Neural progenitor cell (in vitro differentiated cells): ENCODE data around the gene TIMM22. TPM values are rescaled to one million over a fixed set of nuclear protein-coding genes. Genes with fewer than 3 reads are reported as not detected.

Experiments used
- DNase-seq: peaks from one replicate; pipeline ENCODE4 v3.0.0-alpha.2; 2016; ENCODE audit warnings: low spot score
- H2AFZ ChIP-seq: fragments of 200-600 bp; sonication (generic); replicated peaks from 2 replicates; pipeline ENCODE4 v1.6.1; 2016; ENCODE audit warnings: antibody characterized with exemption
- H3F3A ChIP-seq: fragments of 200-600 bp; sonication (generic); 2 replicates; pipeline ENCODE4 v1.6.1; 2016; ENCODE audit warnings: antibody characterized with exemption, low read depth
- H3K27ac ChIP-seq: fragments of 200-600 bp; sonication (generic); 2 replicates; pipeline ENCODE4 v1.5.1; 2016; ENCODE audit warnings: mild to moderate bottlenecking
- H3K27me3 ChIP-seq: fragments of 200-600 bp; sonication (generic); 2 replicates; pipeline ENCODE4 v1.6.1; 2016; ENCODE audit warnings: mild to moderate bottlenecking, moderate library complexity
- H3K36me3 ChIP-seq: fragments of 200-600 bp; sonication (generic); 2 replicates; pipeline ENCODE4 v1.5.1; 2016
- H3K4me1 ChIP-seq: fragments of 200-600 bp; sonication (generic); 2 replicates; pipeline ENCODE4 v1.6.1; 2016; ENCODE audit warnings: mixed run types
- H3K4me2 ChIP-seq: fragments of 200-600 bp; sonication (generic); 2 replicates; pipeline ENCODE4 v1.6.1; 2016
- H3K4me3 ChIP-seq: fragments of 200-600 bp; sonication (generic); 2 replicates; pipeline ENCODE4 v1.5.1; 2016
- H3K79me2 ChIP-seq: fragments of 200-600 bp; sonication (generic); 2 replicates; pipeline ENCODE4 v1.6.1; 2016; ENCODE audit warnings: low read depth
- H3K9ac ChIP-seq: fragments of 200-600 bp; sonication (generic); 2 replicates; pipeline ENCODE4 v1.6.1; 2016
- H3K9me3 ChIP-seq: fragments of 200-600 bp; sonication (generic); 2 replicates; pipeline ENCODE4 v1.5.1; 2016; ENCODE audit warnings: low read depth
- H4K20me1 ChIP-seq: fragments of 200-600 bp; sonication (generic); 2 replicates; pipeline ENCODE4 v1.6.1; 2016; ENCODE audit warnings: low read depth
- H3K27ac Mint-ChIP-seq: 3 replicates; pipeline ENCODE4 v1.8.0; 2021; ENCODE audit warnings: mixed read lengths
- H3K27me3 Mint-ChIP-seq: 2 replicates; pipeline ENCODE4 v1.8.0; 2022; ENCODE audit warnings: low read depth, mild to moderate bottlenecking, inconsistent platforms, moderate library complexity, mixed read lengths; ENCODE audit not compliant: insufficient read depth
- H3K36me3 Mint-ChIP-seq: 3 replicates; pipeline ENCODE4 v1.8.0; 2021; ENCODE audit warnings: mixed read lengths
- H3K4me1 Mint-ChIP-seq: 3 replicates; pipeline ENCODE4 v1.8.0; 2021; ENCODE audit warnings: mixed read lengths
- H3K4me3 Mint-ChIP-seq: 3 replicates; pipeline ENCODE4 v1.8.0; 2021; ENCODE audit warnings: mild to moderate bottlenecking, moderate library complexity, mixed read lengths
- H3K9me3 Mint-ChIP-seq: 3 replicates; pipeline ENCODE4 v1.8.0; 2020; ENCODE audit warnings: mixed read lengths
- EZH2 ChIP-seq: fragments of 200-600 bp; sonication (generic); IDR thresholded peaks from 2 replicates; pipeline ENCODE4 v1.6.1; 2017; ENCODE audit warnings: antibody characterized with exemption, mild to moderate bottlenecking, moderate library complexity
- EZH2phosphoT487 ChIP-seq: fragments of 200-600 bp; sonication (generic); IDR thresholded peaks from 2 replicates; pipeline ENCODE4 v1.6.1; 2017; ENCODE audit warnings: antibody characterized with exemption
- total RNA-seq: library from RNA; depleted of rRNA; stranded (reverse); fragments of >200 nt; gene quantifications from 2 replicates; pipeline ENCODE4 v1.2.3, GENCODE V29; 2015; ENCODE audit warnings: low replicate concordance
- TF ChIP-seq, protein P1 (sequence below): fragments of 200-600 bp; sonication (generic); IDR thresholded peaks from 2 replicates; pipeline ENCODE4 v1.5.1; 2017; ENCODE audit warnings: antibody characterized with exemption, mild to moderate bottlenecking

Gene TIMM22
- total RNA-seq, 1 donor from 2014 or later = 11.7 TPM

DNA sequence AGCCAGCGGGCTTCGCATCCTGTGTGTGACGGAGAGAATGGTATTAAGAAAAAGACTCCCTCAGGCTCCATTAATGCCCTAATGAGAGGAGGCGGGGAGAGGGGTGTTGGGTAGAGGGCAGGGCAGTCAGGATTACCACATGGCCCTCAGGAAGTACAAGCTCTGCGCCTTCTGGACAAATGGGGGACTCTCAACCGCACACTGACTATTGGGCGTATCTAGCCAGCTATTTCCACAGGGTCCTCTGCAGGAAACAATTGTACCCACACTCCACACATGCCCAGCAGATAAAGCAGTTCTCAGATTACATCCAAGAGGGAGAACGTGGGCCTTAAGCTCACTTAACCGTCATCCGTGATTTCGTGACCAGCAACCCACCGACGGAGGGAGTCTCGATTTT is 32.1 kb upstream of the TIMM22 start:
- H3K4me3 Mint-ChIP-seq = peak overlapping the region; percentile 51
- H3K9ac ChIP-seq = no peak overlapping the region
- H3K36me3 ChIP-seq = no peaks in the 10 kb centered on the region
- H3K36me3 Mint-ChIP-seq = peaks cover 26% of the 10 kb centered on the region
- peaks cover 98% of the 10 kb centered on the region for H3K79me2 ChIP-seq
- H3K27me3 ChIP-seq = no peaks in the 10 kb centered on the region
- peaks cover 70% of the 10 kb centered on the region for H3K4me1 Mint-ChIP-seq
- peaks cover 36% of the 10 kb centered on the region for H3K4me1 ChIP-seq
- peak overlapping the region; percentile 46 for H3K4me2 ChIP-seq
- TF ChIP-seq, protein P1, sequence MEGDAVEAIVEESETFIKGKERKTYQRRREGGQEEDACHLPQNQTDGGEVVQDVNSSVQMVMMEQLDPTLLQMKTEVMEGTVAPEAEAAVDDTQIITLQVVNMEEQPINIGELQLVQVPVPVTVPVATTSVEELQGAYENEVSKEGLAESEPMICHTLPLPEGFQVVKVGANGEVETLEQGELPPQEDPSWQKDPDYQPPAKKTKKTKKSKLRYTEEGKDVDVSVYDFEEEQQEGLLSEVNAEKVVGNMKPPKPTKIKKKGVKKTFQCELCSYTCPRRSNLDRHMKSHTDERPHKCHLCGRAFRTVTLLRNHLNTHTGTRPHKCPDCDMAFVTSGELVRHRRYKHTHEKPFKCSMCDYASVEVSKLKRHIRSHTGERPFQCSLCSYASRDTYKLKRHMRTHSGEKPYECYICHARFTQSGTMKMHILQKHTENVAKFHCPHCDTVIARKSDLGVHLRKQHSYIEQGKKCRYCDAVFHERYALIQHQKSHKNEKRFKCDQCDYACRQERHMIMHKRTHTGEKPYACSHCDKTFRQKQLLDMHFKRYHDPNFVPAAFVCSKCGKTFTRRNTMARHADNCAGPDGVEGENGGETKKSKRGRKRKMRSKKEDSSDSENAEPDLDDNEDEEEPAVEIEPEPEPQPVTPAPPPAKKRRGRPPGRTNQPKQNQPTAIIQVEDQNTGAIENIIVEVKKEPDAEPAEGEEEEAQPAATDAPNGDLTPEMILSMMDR = no peak
- no peaks in the 10 kb centered on the region for H3K9me3 Mint-ChIP-seq
- H3F3A ChIP-seq = peaks cover 27% of the 10 kb centered on the region
- peaks cover 6% of the 10 kb centered on the region for H3K27me3 Mint-ChIP-seq
- no peak overlapping the region for H2AFZ ChIP-seq
- peak overlapping the region; percentile 59 for H3K27ac ChIP-seq
- peak overlapping the region; percentile 89 for H3K27ac Mint-ChIP-seq
- peaks cover 51% of the 10 kb centered on the region for H4K20me1 ChIP-seq
- DNase-seq = peak; percentile 66
- H3K4me3 ChIP-seq = no peak overlapping the region
- H3K9me3 ChIP-seq = no peaks in the 10 kb centered on the region

DNA sequence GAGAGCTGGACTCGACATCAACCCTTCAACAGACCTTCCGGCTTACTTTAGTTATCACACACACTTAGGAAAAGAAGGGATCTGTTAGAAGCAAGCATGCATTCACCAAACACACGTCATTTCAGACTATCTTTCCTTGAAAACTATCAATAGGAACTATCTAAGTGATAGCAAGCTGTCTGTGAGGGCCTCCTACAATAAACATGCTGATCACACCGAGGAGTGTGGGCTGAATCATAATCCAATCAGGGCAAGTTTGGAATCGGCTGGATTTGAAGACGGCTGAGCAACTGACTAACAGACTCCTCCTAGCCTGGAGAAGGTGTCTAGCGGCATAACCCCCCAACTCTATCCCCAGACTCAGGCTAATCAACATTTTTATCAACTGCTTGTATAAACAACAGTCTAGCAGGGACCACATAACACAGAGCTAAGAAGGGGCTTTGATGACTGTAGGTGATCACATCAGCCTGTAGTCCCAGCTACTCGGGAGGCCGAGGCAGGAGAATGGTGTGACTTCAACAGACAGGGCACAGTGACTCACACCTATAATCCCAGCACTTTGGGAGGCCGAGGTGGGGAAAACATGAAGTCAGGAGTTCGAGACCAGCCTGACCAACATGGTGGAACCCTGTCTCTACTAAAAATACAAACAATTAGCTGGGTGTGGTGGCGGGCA is 31.5 kb upstream of the TIMM22 start:
- peaks cover 72% of the 10 kb centered on the region for H3K4me1 Mint-ChIP-seq
- peak overlapping the region; percentile 3 for H3K4me3 Mint-ChIP-seq
- TF ChIP-seq, protein P1 = no peak
- TF ChIP-seq EZH2phosphoT487 = no peak
- no peak for TF ChIP-seq EZH2
- Histone ChIP-seq H3F3A (peaks cover 32% of the 10 kb centered on the region), H3K36me3 (no peaks in the 10 kb centered on the region), H3K27ac (peak overlapping the region; percentile 59), H3K27me3 (no peaks in the 10 kb centered on the region), H3K4me2 (peak overlapping the region; percentile 46), H3K4me1 (peaks cover 42% of the 10 kb centered on the region), H2AFZ (no peak overlapping the region), H4K20me1 (peaks cover 53% of the 10 kb centered on the region), H3K4me3 (no peak overlapping the region), H3K9ac (no peak overlapping the region), H3K79me2 (peaks cover 97% of the 10 kb centered on the region), H3K9me3 (no peaks in the 10 kb centered on the region)
- H3K36me3 Mint-ChIP-seq = peaks cover 23% of the 10 kb centered on the region
- H3K27me3 Mint-ChIP-seq = peaks cover 6% of the 10 kb centered on the region
- no peak for DNase-seq
- H3K27ac Mint-ChIP-seq = peak overlapping the region; percentile 89
- H3K9me3 Mint-ChIP-seq = no peaks in the 10 kb centered on the region

DNA sequence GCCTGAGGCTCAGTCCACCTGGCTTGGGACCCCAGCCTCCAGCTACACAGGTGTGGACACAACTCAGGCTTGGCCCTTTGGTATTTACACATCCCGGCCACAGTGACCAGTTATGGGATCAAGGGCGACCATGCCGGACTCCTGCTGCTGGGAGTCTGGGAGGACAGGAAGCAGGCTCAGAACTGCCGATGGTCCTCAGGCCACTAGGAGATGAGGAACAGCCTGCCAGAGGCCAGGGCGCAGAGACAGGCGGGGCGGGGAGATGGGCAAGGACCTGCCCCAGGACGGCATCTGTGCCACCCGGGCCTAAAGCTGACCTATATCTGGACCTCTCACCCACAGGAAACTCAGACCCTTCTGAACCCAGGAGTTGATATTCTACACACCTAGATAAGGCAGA is 29.8 kb upstream of the TIMM22 start:
- no peak overlapping the region for H3K27ac ChIP-seq
- no peaks in the 10 kb centered on the region for H3K36me3 ChIP-seq
- peaks cover 45% of the 10 kb centered on the region for H3K4me1 ChIP-seq
- Mint-ChIP-seq H3K27ac (no peak overlapping the region), H3K4me3 (no peak overlapping the region), H3K4me1 (peaks cover 75% of the 10 kb centered on the region), H3K27me3 (peaks cover 10% of the 10 kb centered on the region), H3K36me3 (peaks cover 25% of the 10 kb centered on the region), H3K9me3 (no peaks in the 10 kb centered on the region)
- H3K4me3 ChIP-seq = no peak overlapping the region
- H3K79me2 ChIP-seq = peaks cover 97% of the 10 kb centered on the region
- peaks cover 54% of the 10 kb centered on the region for H4K20me1 ChIP-seq
- no peak overlapping the region for H3K4me2 ChIP-seq
- H2AFZ ChIP-seq = no peak overlapping the region
- H3K9me3 ChIP-seq = no peaks in the 10 kb centered on the region
- H3K9ac ChIP-seq = no peak overlapping the region
- no peaks in the 10 kb centered on the region for H3K27me3 ChIP-seq
- no peak for DNase-seq
- TF ChIP-seq, protein P1 = no peak
- no peak for TF ChIP-seq EZH2
- no peak for TF ChIP-seq EZH2phosphoT487
- H3F3A ChIP-seq = peaks cover 37% of the 10 kb centered on the region
